HepG2 (cell line): ENCODE measurements around the gene ZDHHC16. TPM values are rescaled to one million over a fixed set of nuclear protein-coding genes. Genes with fewer than 3 reads are reported as not detected.

Experiments used
- ARNT2 ChIP-seq: sonication (generic); formaldehyde crosslinking; IDR thresholded peaks from 2 replicates; pipeline ENCODE4 v1.8.0; 2022; ENCODE audit warnings: mild to moderate bottlenecking, low read depth, missing genetic modification reagents, moderate library complexity
- ATF7-NPFF ChIP-seq: sonication (generic); formaldehyde crosslinking; IDR thresholded peaks from 2 replicates; pipeline ENCODE4 v1.8.1; 2023; ENCODE audit warnings: mild to moderate bottlenecking, low read depth, missing genetic modification reagents, moderate library complexity
- DNMT1 ChIP-seq: sonication (generic); formaldehyde crosslinking; IDR thresholded peaks from 2 replicates; pipeline ENCODE4 v1.5.1; 2020; ENCODE audit warnings: mild to moderate bottlenecking, missing genetic modification reagents
- JUNB ChIP-seq: sonication (generic); formaldehyde crosslinking; IDR thresholded peaks from 2 replicates; pipeline ENCODE4 v1.8.0; 2022; ENCODE audit warnings: missing genetic modification reagents, mild to moderate bottlenecking, borderline replicate concordance
- RAD21 ChIP-seq: fragments of 450-650 bp; formaldehyde crosslinking; IDR thresholded peaks from 2 replicates; pipeline ENCODE4 v1.5.0; 2020; ENCODE audit warnings: mild to moderate bottlenecking
- RBAK ChIP-seq: sonication (generic); formaldehyde crosslinking; IDR thresholded peaks from 2 replicates; pipeline ENCODE4 v1.5.1; 2020; ENCODE audit warnings: mild to moderate bottlenecking, missing genetic modification reagents
- RNF2 ChIP-seq: fragments of 450-650 bp; conservative IDR thresholded peaks from 2 replicates; pipeline ENCODE4 v1.6.1; 2016; ENCODE audit warnings: low read depth
- SIN3B ChIP-seq: fragments of 150-350 bp; IDR thresholded peaks from 2 replicates; pipeline ENCODE4 v1.6.1; 2014; ENCODE audit warnings: low read length
- SP5 ChIP-seq: IDR thresholded peaks from 2 replicates; pipeline ENCODE4 v1.6.1; 2016; ENCODE audit warnings: low read depth, borderline replicate concordance
- ZBTB10 ChIP-seq: sonication (generic); formaldehyde crosslinking; IDR thresholded peaks from 2 replicates; pipeline ENCODE4 v1.4.0; 2020; ENCODE audit warnings: missing genetic modification reagents, borderline replicate concordance
- ZBTB49 ChIP-seq: sonication (generic); formaldehyde crosslinking; IDR thresholded peaks from 2 replicates; pipeline ENCODE4 v1.4.0; 2020; ENCODE audit warnings: missing genetic modification reagents, borderline replicate concordance
- ZNF121 ChIP-seq: sonication (generic); formaldehyde crosslinking; IDR thresholded peaks from 2 replicates; pipeline ENCODE4 v1.5.0; 2020; ENCODE audit warnings: mild to moderate bottlenecking, missing genetic modification reagents
- ZNF136 ChIP-seq: sonication (generic); formaldehyde crosslinking; IDR thresholded peaks from 2 replicates; pipeline ENCODE4 v1.8.1; 2022; ENCODE audit warnings: low read depth, mild to moderate bottlenecking, moderate library complexity, missing genetic modification reagents
- ZNF20 ChIP-seq: sonication (generic); formaldehyde crosslinking; IDR thresholded peaks from 2 replicates; pipeline ENCODE4 v1.4.0; 2020; ENCODE audit warnings: mild to moderate bottlenecking, moderate library complexity, missing genetic modification reagents
- ZNF234 ChIP-seq: sonication (generic); formaldehyde crosslinking; conservative IDR thresholded peaks from 2 replicates; pipeline ENCODE4 v1.5.1; 2020; ENCODE audit warnings: mild to moderate bottlenecking, missing genetic modification reagents
- ZNF382 ChIP-seq: sonication (generic); formaldehyde crosslinking; IDR thresholded peaks from 2 replicates; pipeline ENCODE4 v1.5.0; 2020; ENCODE audit warnings: missing genetic modification reagents, mild to moderate bottlenecking, borderline replicate concordance
- ZNF550 ChIP-seq: sonication (generic); formaldehyde crosslinking; IDR thresholded peaks from 2 replicates; pipeline ENCODE4 v1.4.0; 2020; ENCODE audit warnings: mild to moderate bottlenecking, missing genetic modification reagents, borderline replicate concordance
- ZNF614 ChIP-seq: IDR thresholded peaks from 2 replicates; pipeline ENCODE4 v1.6.1; 2018; ENCODE audit warnings: missing biosample characterization, missing genetic modification reagents, inconsistent platforms, borderline replicate concordance
- ZNF766 ChIP-seq: sonication (generic); formaldehyde crosslinking; IDR thresholded peaks from 2 replicates; pipeline ENCODE4 v1.5.0; 2020; ENCODE audit warnings: missing genetic modification reagents, borderline replicate concordance
- ZNF850 ChIP-seq: sonication (generic); formaldehyde crosslinking; conservative IDR thresholded peaks from 2 replicates; pipeline ENCODE4 v1.9.0; 2021; ENCODE audit warnings: mild to moderate bottlenecking, missing genetic modification reagents
- polyA plus RNA-seq, 8 experiments: library from polyadenylated mRNA; depleted of rRNA in 3 of 8; stranded (reverse) in 7 of 8; unstranded in 1 of 8; fragments of >200 nt; fragmentation: Illumina TruSeq in 4 of 8; extraction: Trizol in 4 of 8; gene quantifications; 2 replicates each; pipeline versions ENCODE4 v1.2.1 to v1.2.3, GENCODE V29; 2011 to 2016; ENCODE audit warnings: low read depth in 4 of 8, missing spikeins in 1 of 8, mixed read lengths in 1 of 8; ENCODE audit not compliant: insufficient read depth in 1 of 8
- total RNA-seq, 5 experiments: library from RNA; depleted of rRNA; stranded (reverse); fragments of >200 nt; fragmentation: Illumina TruSeq; extraction: Trizol; gene quantifications; 2 replicates each; pipeline ENCODE4 v1.2.3, GENCODE V29; 2016; ENCODE audit warnings: low read depth in 1 of 5
- TF ChIP-seq, protein P1 (sequence below): sonication (generic); formaldehyde crosslinking; IDR thresholded peaks from 2 replicates; pipeline ENCODE4 v1.4.0; 2020; ENCODE audit warnings: missing genetic modification reagents

ZDHHC16 gene
- total and polyA plus RNA-seq, 2 of the 13 experiments (the other 11 are each of a cell fraction or from before 2014, with no cell fraction given) = 40.8 to 41.8 TPM

DNA sequence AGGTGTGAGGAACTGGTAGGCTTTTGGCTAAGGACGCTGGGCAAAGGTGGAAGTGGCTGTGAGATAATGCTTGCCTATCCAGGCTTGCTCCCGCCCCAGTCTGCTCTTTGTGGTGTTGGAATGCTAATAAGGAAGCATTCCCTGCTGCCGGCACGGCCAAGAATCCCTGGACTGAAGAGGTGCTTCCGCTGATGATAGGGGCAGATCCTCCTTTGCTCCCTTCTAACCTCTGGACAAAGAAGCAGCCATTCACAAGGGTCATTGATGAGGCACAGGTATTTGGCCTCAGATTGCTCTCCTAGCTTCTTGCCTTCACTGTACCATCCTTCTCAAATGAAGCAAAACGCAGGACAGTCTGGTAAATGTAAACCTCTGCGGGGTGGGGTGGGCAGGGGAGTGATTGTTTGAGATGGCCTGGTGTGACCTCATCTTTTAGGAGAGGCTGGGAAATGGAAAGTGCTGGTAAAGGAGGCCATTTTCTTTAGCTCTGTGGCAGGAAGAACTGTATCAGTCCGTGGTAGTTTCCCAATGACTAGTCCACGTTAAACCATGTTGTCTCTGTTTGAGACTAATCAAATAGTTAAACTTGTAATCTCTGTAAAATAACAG, 18.3 kb upstream of the ZDHHC16 start (continued):
- TF ChIP-seq ZBTB10 = no peak
- TF ChIP-seq JUNB = no peak
- TF ChIP-seq ZNF20 = no peak
- TF ChIP-seq RAD21 (CRISPR knock-in tag) = 0 out of 2 replicates have a peak, but pooled peaks have one; percentile 20
- no peak for TF ChIP-seq RBAK (CRISPR knock-in tag)
- no peak for TF ChIP-seq RNF2
- no peak for TF ChIP-seq ZNF766 (CRISPR knock-in tag)
- TF ChIP-seq ZNF121 (CRISPR knock-in tag) = no peak
- TF ChIP-seq ZNF382 (CRISPR knock-in tag) = no peak
- no peak for TF ChIP-seq ZNF550
- 0 out of 2 replicates have a peak, but pooled peaks have one; percentile 8 for TF ChIP-seq SP5 (CRISPR knock-in tag)
- TF ChIP-seq ZBTB49 (CRISPR knock-in tag) = no peak
- TF ChIP-seq ZNF136 = no peak
- peak; percentile 60; the same call in 1 of the 2 replicates for TF ChIP-seq ATF7-NPFF (CRISPR knock-in tag)
- TF ChIP-seq ZNF234 (CRISPR knock-in tag) = no peak
- no peak for TF ChIP-seq DNMT1 (CRISPR knock-in tag)
- TF ChIP-seq, protein P1, sequence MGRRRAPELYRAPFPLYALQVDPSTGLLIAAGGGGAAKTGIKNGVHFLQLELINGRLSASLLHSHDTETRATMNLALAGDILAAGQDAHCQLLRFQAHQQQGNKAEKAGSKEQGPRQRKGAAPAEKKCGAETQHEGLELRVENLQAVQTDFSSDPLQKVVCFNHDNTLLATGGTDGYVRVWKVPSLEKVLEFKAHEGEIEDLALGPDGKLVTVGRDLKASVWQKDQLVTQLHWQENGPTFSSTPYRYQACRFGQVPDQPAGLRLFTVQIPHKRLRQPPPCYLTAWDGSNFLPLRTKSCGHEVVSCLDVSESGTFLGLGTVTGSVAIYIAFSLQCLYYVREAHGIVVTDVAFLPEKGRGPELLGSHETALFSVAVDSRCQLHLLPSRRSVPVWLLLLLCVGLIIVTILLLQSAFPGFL (CRISPR knock-in tag) = no peak
- no peak for TF ChIP-seq ZNF614 (CRISPR knock-in tag)
- no peak for TF ChIP-seq SIN3B
- TF ChIP-seq ZNF850 (CRISPR knock-in tag) = no peak
- TF ChIP-seq ARNT2 (CRISPR knock-in tag) = no peak
